HG03571 (cell line): ENCODE measurements around the gene KLK5.
"Not testable (repeated sequence)": the region's sequence is repeated elsewhere in the genome, so short reads cannot be mapped to it uniquely, and the experiment has no call there.

Experiments
- ATAC-seq: cut with Tn5 transposase; IDR thresholded peaks from one replicate; pipeline ENCODE4 v1.9.1; 2021; ENCODE audit not compliant: unreplicated experiment

KLK5 gene

GRCh38 chr19:50952910-50953309, at the start of gene KLK5:
TSS of gene KLK5 (minus strand) at chr19:50953038. CDS start at chr19:50952657, 381 bp downstream.
- no peak for ATAC-seq

GRCh38 chr19:51002089-51002532, 49.3 kb upstream of the KLK5 start:
- no peak for ATAC-seq

- no peak for ATAC-seq
These were observed 48.7 kb upstream of the KLK5 start, which contains the start of gene KLK8 for GRCh38 chr19:51001515-51001914. TSS of gene KLK8 (minus strand) at chr19:51001604. CDS start at chr19:51001167, 437 bp downstream.

- ATAC-seq, result no peak
These were observed 48.1 kb upstream of the KLK5 start for GRCh38 chr19:51000981-51001380.

GRCh38 chr19:51000426-51000825, 47.6 kb upstream of the KLK5 start:
- no peak for ATAC-seq

GRCh38 chr19:50998686-50999085, 45.8 kb upstream of the KLK5 start:
- no peak for ATAC-seq

GRCh38 chr19:50998061-50998460, 45.2 kb upstream of the KLK5 start:
- ATAC-seq, result no peak

- no peak for ATAC-seq
These were observed 41.3 kb upstream of the KLK5 start for GRCh38 chr19:50994129-50994528.

- no peak for ATAC-seq
These were observed 39.8 kb upstream of the KLK5 start for GRCh38 chr19:50992666-50993035.

GRCh38 chr19:50984416-50984815, 31.6 kb upstream of the KLK5 start:
- not testable (repeated sequence) for ATAC-seq

- ATAC-seq, result no peak
These were observed 30.9 kb upstream of the KLK5 start, which contains the start of gene KLK7 for GRCh38 chr19:50983625-50984292. TSS of gene KLK7 (minus strand) at chr19:50983917. CDS start at chr19:50982399, 1,518 bp downstream.

- no peak for ATAC-seq
These were observed 29.3 kb upstream of the KLK5 start for GRCh38 chr19:50982186-50982585.

- no peak for ATAC-seq
These were observed 28.8 kb upstream of the KLK5 start for GRCh38 chr19:50981587-50982146.

GRCh38 chr19:50980208-50980607, 27.4 kb upstream of the KLK5 start:
- no peak for ATAC-seq

- no peak for ATAC-seq
These were observed 26.9 kb upstream of the KLK5 start for GRCh38 chr19:50979758-50980157.

GRCh38 chr19:50978772-50979390, 26.0 kb upstream of the KLK5 start:
- no peak for ATAC-seq

- no peak for ATAC-seq
These were observed 24.8 kb upstream of the KLK5 start for GRCh38 chr19:50977626-50978025.

- ATAC-seq, result no peak
These were observed 22.9 kb upstream of the KLK5 start for GRCh38 chr19:50975766-50976165.

- ATAC-seq, result no peak
These were observed 22.1 kb upstream of the KLK5 start for GRCh38 chr19:50974702-50975556.

- no peak for ATAC-seq
These were observed 20.0 kb upstream of the KLK5 start for GRCh38 chr19:50972795-50973376.

- ATAC-seq, result not testable (repeated sequence)
These were observed 17.0 kb upstream of the KLK5 start for GRCh38 chr19:50969810-50970209.
